Measurements from ENCODE around the gene ANAPC7.

DNA sequence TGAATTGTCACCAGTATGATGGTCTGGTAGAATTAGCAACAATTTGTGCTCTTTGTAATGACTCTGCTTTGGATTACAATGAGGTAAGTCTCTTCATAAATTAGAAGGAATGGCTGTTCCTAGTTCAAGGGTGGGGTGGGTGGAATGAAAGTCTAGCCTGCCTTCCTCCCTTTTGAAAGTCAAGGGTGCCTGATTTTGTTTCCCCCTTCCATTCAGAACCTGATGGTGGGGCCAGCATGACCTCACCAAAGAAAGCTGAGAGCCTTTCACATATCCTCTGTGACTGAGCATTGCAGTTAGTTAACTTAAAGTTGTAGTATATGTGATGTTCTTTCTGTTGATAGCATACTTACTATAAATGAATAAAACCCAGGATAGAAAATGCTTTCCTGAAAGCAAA, 70.3 kb downstream of the ANAPC7 start:
- TF ChIP-seq EZH2 (IDR thresholded peaks at IDR 0.05; ENCODE audit: borderline replicate concordance, low read depth, low read length, severe bottlenecking), result no peak
- TF ChIP-seq, protein P1, sequence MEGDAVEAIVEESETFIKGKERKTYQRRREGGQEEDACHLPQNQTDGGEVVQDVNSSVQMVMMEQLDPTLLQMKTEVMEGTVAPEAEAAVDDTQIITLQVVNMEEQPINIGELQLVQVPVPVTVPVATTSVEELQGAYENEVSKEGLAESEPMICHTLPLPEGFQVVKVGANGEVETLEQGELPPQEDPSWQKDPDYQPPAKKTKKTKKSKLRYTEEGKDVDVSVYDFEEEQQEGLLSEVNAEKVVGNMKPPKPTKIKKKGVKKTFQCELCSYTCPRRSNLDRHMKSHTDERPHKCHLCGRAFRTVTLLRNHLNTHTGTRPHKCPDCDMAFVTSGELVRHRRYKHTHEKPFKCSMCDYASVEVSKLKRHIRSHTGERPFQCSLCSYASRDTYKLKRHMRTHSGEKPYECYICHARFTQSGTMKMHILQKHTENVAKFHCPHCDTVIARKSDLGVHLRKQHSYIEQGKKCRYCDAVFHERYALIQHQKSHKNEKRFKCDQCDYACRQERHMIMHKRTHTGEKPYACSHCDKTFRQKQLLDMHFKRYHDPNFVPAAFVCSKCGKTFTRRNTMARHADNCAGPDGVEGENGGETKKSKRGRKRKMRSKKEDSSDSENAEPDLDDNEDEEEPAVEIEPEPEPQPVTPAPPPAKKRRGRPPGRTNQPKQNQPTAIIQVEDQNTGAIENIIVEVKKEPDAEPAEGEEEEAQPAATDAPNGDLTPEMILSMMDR (IDR thresholded peaks at IDR 0.05; ENCODE audit: borderline replicate concordance, extremely low read depth, low read length, poor library complexity, severe bottlenecking), result no peak
